Glutamatergic neuron (in vitro differentiated cells): Measurements from ENCODE around the gene KIF21B. TPM values are rescaled to one million over a fixed set of nuclear protein-coding genes. Genes with fewer than 3 reads are reported as not detected.

ENCODE experiments used
- DNase-seq: peaks from one replicate; pipeline ENCODE4 v3.0.0; 2022
- H3K27ac Mint-ChIP-seq: one replicate; pipeline ENCODE4 v1.8.0; 2020; ENCODE audit warnings: mild to moderate bottlenecking, mixed read lengths, inconsistent platforms; ENCODE audit not compliant: unreplicated experiment
- H3K27me3 Mint-ChIP-seq: one replicate; pipeline ENCODE4 v1.8.0; 2020; ENCODE audit warnings: mild to moderate bottlenecking, moderate library complexity, mixed read lengths, inconsistent platforms; ENCODE audit not compliant: unreplicated experiment
- H3K36me3 Mint-ChIP-seq: one replicate; pipeline ENCODE4 v1.8.0; 2020; ENCODE audit warnings: mild to moderate bottlenecking, mixed read lengths, inconsistent platforms; ENCODE audit not compliant: unreplicated experiment
- H3K4me1 Mint-ChIP-seq: one replicate; pipeline ENCODE4 v1.8.0; 2020; ENCODE audit warnings: mild to moderate bottlenecking, low read depth, mixed read lengths, inconsistent platforms; ENCODE audit not compliant: unreplicated experiment
- H3K4me3 Mint-ChIP-seq: one replicate; pipeline ENCODE4 v1.8.0; 2020; ENCODE audit warnings: mild to moderate bottlenecking, mixed read lengths, inconsistent platforms; ENCODE audit not compliant: unreplicated experiment
- H3K9me3 Mint-ChIP-seq: one replicate; pipeline ENCODE4 v1.8.0; 2020; ENCODE audit warnings: mild to moderate bottlenecking, moderate library complexity, mixed read lengths, inconsistent platforms; ENCODE audit not compliant: unreplicated experiment
- CTCF ChIP-seq: fragments of 200-600 bp; sonication (generic); IDR thresholded peaks from one replicate; pipeline ENCODE4 v1.5.0; 2021; ENCODE audit not compliant: partially characterized antibody, unreplicated experiment
- total RNA-seq: library from RNA; stranded (reverse); fragmentation: NEBNext Ultra II Directional; extraction: Animal tissue kit (Norgen Biotek cat#: 25700); gene quantifications from one replicate; pipeline ENCODE4 v1.2.1, GENCODE V29; 2021; ENCODE audit not compliant: unreplicated experiment

Gene KIF21B
- total RNA-seq, 1 donor from 2014 or later, result 51.1 TPM

GRCh38 chr1:200985481-200985880, 38.0 kb downstream of the KIF21B start:
- peaks cover 5% of the 10 kb centered on the region for H3K9me3 Mint-ChIP-seq
- H3K4me3 Mint-ChIP-seq, result no peak overlapping the region
- H3K4me1 Mint-ChIP-seq, result no peaks in the 10 kb centered on the region
- H3K27ac Mint-ChIP-seq, result no peak overlapping the region
- TF ChIP-seq CTCF, result no peak
- peaks cover 2% of the 10 kb centered on the region for H3K27me3 Mint-ChIP-seq
- H3K36me3 Mint-ChIP-seq, result peaks cover 5% of the 10 kb centered on the region
- no peak for DNase-seq

GRCh38 chr1:200983035-200983561, 40.4 kb downstream of the KIF21B start:
- Mint-ChIP-seq H3K27ac (no peak overlapping the region), H3K4me1 (no peaks in the 10 kb centered on the region), H3K9me3 (peaks cover 5% of the 10 kb centered on the region), H3K36me3 (peaks cover 6% of the 10 kb centered on the region), H3K4me3 (no peak overlapping the region), H3K27me3 (peaks cover 2% of the 10 kb centered on the region)
- DNase-seq, result no peak
- TF ChIP-seq CTCF, result no peak

- no peak overlapping the region for H3K27ac Mint-ChIP-seq
These were observed 41.2 kb downstream of the KIF21B start for GRCh38 chr1:200982071-200982945.

GRCh38 chr1:200981278-200981677, 42.2 kb downstream of the KIF21B start:
- H3K4me1 Mint-ChIP-seq, result no peaks in the 10 kb centered on the region
- peaks cover 4% of the 10 kb centered on the region for H3K9me3 Mint-ChIP-seq
- H3K27me3 Mint-ChIP-seq, result no peaks in the 10 kb centered on the region
- H3K4me3 Mint-ChIP-seq, result no peak overlapping the region
- DNase-seq, result no peak
- TF ChIP-seq CTCF, result no peak
- H3K36me3 Mint-ChIP-seq, result peaks cover 6% of the 10 kb centered on the region
- no peak overlapping the region for H3K27ac Mint-ChIP-seq

More at GRCh38 chr1:200982071-200982945, 41.2 kb downstream of the KIF21B start:
- no peaks in the 10 kb centered on the region for H3K4me1 Mint-ChIP-seq
- peaks cover 6% of the 10 kb centered on the region for H3K36me3 Mint-ChIP-seq
- no peaks in the 10 kb centered on the region for H3K27me3 Mint-ChIP-seq
- DNase-seq, result no peak
- no peak overlapping the region for H3K4me3 Mint-ChIP-seq
- H3K9me3 Mint-ChIP-seq, result peaks cover 4% of the 10 kb centered on the region
- TF ChIP-seq CTCF, result no peak

- no peak for TF ChIP-seq CTCF
- H3K27me3 Mint-ChIP-seq, result no peaks in the 10 kb centered on the region
- DNase-seq, result no peak
- H3K4me1 Mint-ChIP-seq, result no peaks in the 10 kb centered on the region
- H3K27ac Mint-ChIP-seq, result no peak overlapping the region
- peaks cover 6% of the 10 kb centered on the region for H3K36me3 Mint-ChIP-seq
- H3K9me3 Mint-ChIP-seq, result peaks cover 4% of the 10 kb centered on the region
- no peak overlapping the region for H3K4me3 Mint-ChIP-seq
These were observed 42.6 kb downstream of the KIF21B start for GRCh38 chr1:200980873-200981272.
